ENCODE measurements around the gene TENT5C.

TENT5C gene

DNA sequence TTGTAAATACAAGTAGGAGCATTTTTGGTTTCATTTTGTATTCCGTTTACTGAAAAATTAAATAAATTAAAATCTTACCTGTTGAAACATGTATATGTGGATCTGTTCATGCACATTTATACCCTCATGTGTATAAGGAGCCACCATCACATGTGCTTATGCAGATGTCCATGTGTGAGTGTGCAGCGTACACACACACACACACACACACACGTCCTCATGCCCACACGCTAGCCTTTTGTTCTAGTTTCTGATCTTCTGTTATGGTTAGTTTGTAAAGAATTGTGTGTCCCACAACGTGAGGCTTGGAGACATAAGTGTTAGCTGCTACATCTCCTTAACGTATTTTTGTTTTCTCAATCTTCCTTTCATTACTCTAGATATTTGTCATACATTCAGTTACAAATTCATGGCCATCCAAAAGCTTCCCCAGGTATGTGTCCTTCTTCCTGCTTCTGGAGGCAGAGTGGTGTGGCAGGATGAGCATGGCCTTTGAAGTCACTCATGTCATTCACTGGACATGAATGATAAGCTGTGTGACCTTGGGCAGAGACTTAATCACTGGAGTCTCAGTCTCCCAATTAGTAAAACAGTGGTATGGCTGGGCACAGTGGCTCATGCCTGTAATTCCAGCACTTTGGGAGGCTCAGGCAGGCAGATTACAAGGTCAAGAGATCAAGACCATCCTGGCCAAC, 54.6 kb downstream of the TENT5C start:
- H3K27ac ChIP-seq, result no peak overlapping the region

DNA sequence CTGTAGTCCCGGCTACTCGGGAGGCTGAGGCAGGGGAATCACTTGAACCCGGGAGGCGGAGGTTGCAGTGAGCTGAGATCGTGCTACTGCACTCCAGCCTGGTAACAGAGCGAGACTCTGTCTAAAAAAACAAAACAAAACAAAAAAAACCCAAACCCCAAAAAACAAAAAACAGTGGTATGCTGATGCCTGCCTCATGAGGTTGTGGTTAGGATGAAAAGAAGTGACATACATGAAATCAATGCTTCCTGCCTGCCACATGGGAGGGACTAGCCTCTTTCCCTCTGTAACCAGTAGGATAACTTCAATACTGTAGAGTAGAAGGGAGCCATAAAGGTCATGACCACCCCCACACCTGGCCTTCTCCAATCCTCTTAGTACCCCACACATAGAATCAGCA, 55.2 kb downstream of the TENT5C start:
- no peak for DNase-seq
- Histone ChIP-seq H3K4me3 (ENCODE audit: low read depth, low read length) (no peak overlapping the region), H3K27me3 (ENCODE audit: insufficient read depth, low read depth, severe bottlenecking) (no peaks in the 10 kb centered on the region), H3K27ac (no peak overlapping the region), H3K9me3 (ENCODE audit: severe bottlenecking) (no peaks in the 10 kb centered on the region), H3K36me3 (no peaks in the 10 kb centered on the region)
- TF ChIP-seq CTCF (IDR thresholded peaks at IDR 0.05; ENCODE audit: low read depth, low read length), result no peak

More for the DNA sequence above, 54.6 kb downstream of the TENT5C start:
- Histone ChIP-seq H3K36me3 (no peaks in the 10 kb centered on the region), H3K27me3 (ENCODE audit: insufficient read depth, low read depth, severe bottlenecking) (no peaks in the 10 kb centered on the region), H3K9me3 (ENCODE audit: severe bottlenecking) (no peaks in the 10 kb centered on the region), H3K4me3 (ENCODE audit: low read depth, low read length) (no peak overlapping the region)
- DNase-seq, result no peak
- no peak for TF ChIP-seq CTCF (IDR thresholded peaks at IDR 0.05; ENCODE audit: low read depth, low read length)

DNA sequence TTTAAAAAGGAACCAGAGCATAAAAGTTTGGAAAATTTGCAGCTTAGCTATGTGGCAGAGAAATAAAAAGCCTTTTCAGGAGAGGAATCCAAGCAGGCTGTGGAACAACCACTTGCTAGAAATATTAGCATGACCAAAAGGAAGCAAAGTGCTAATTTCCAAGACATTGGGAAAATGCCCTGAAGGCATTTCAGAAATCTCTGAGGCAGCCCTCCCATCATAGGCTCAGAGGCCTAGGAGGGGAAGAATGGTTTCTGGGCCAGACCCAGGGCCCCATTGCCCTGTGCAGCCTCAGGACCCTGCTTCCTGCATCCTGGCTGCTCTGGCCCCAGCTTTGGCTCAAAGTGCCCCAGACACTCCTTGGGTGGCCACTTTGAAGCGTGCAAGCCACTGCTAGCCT, 56.8 kb downstream of the TENT5C start:
- H3K4me3 ChIP-seq (ENCODE audit: low read depth, low read length), result no peak overlapping the region
- H3K27ac ChIP-seq, result no peak overlapping the region
- H3K27me3 ChIP-seq (ENCODE audit: insufficient read depth, low read depth, severe bottlenecking), result no peaks in the 10 kb centered on the region
- TF ChIP-seq CTCF (IDR thresholded peaks at IDR 0.05; ENCODE audit: low read depth, low read length), result no peak
- no peaks in the 10 kb centered on the region for H3K9me3 ChIP-seq (ENCODE audit: severe bottlenecking)
- no peak for DNase-seq
- no peaks in the 10 kb centered on the region for H3K36me3 ChIP-seq

GRCh38 chr1:117663156-117663902, 57.5 kb downstream of the TENT5C start:
- Histone ChIP-seq H3K36me3 (no peaks in the 10 kb centered on the region), H3K4me3 (ENCODE audit: low read depth, low read length) (no peak overlapping the region), H3K27ac (no peak overlapping the region), H3K27me3 (ENCODE audit: insufficient read depth, low read depth, severe bottlenecking) (no peaks in the 10 kb centered on the region), H3K9me3 (ENCODE audit: severe bottlenecking) (no peaks in the 10 kb centered on the region)
- TF ChIP-seq CTCF (IDR thresholded peaks at IDR 0.05; ENCODE audit: low read depth, low read length), result no peak
- DNase-seq, result no peak

- Histone ChIP-seq H3K4me3 (ENCODE audit: low read depth, low read length) (no peak overlapping the region), H3K27me3 (ENCODE audit: insufficient read depth, low read depth, severe bottlenecking) (no peaks in the 10 kb centered on the region), H3K27ac (no peak overlapping the region), H3K9me3 (ENCODE audit: severe bottlenecking) (no peaks in the 10 kb centered on the region), H3K36me3 (no peaks in the 10 kb centered on the region)
- TF ChIP-seq CTCF (IDR thresholded peaks at IDR 0.05; ENCODE audit: low read depth, low read length), result no peak
- DNase-seq, result no peak
Observed at GRCh38 chr1:117664314-117664713, 58.5 kb downstream of the TENT5C start.

Data from WERI-Rb-1 (cell line).